ENCODE data around the gene ADAMTS15.

Gene ADAMTS15

GRCh38 chr11:130480186-130480585 lies 31.7 kb downstream of the ADAMTS15 start:
- H3K4me3 ChIP-seq (replicated peaks; ENCODE audit: low read depth, low read length), result no peak overlapping the region
- DNase-seq (ENCODE audit: extremely low read depth, insufficient read length), result no peak
- no peak for TF ChIP-seq CTCF (IDR thresholded peaks at IDR 0.05; ENCODE audit: insufficient read depth, low read length, poor library complexity, severe bottlenecking)

GRCh38 chr11:130480711-130481140 lies 32.3 kb downstream of the ADAMTS15 start:
- H3K36me3 ChIP-seq (ENCODE audit: control insufficient read depth, insufficient read depth, low read length), result no peaks in the 10 kb centered on the region
- no peak for DNase-seq (ENCODE audit: extremely low read depth, insufficient read length)
- no peak for TF ChIP-seq CTCF (IDR thresholded peaks at IDR 0.05; ENCODE audit: insufficient read depth, low read length, poor library complexity, severe bottlenecking)
- no peak overlapping the region for H3K4me3 ChIP-seq (replicated peaks; ENCODE audit: low read depth, low read length)
- H3K27me3 ChIP-seq (replicated peaks; ENCODE audit: control insufficient read depth, insufficient read depth, low read length), result peaks cover 3% of the 10 kb centered on the region; the same call in 1 of the 2 replicates

More at GRCh38 chr11:130480186-130480585, 31.7 kb downstream of the ADAMTS15 start:
- Histone ChIP-seq H3K27me3 (replicated peaks; ENCODE audit: control insufficient read depth, insufficient read depth, low read length) (peaks cover 3% of the 10 kb centered on the region; the same call in 1 of the 2 replicates), H3K36me3 (ENCODE audit: control insufficient read depth, insufficient read depth, low read length) (no peaks in the 10 kb centered on the region)

- no peak for DNase-seq (ENCODE audit: extremely low read depth, insufficient read length)
Observed at GRCh38 chr11:130483124-130483523, 34.7 kb downstream of the ADAMTS15 start.

GRCh38 chr11:130485983-130486382 lies 37.5 kb downstream of the ADAMTS15 start:
- H3K27me3 ChIP-seq (replicated peaks; ENCODE audit: control insufficient read depth, insufficient read depth, low read length), result no peaks in the 10 kb centered on the region; the same call in none of the 2 replicates
- no peak for DNase-seq (ENCODE audit: extremely low read depth, insufficient read length)
- TF ChIP-seq CTCF (IDR thresholded peaks at IDR 0.05; ENCODE audit: insufficient read depth, low read length, poor library complexity, severe bottlenecking), result no peak
- no peak overlapping the region for H3K4me3 ChIP-seq (replicated peaks; ENCODE audit: low read depth, low read length)
- H3K36me3 ChIP-seq (ENCODE audit: control insufficient read depth, insufficient read depth, low read length), result no peaks in the 10 kb centered on the region

More at GRCh38 chr11:130483124-130483523, 34.7 kb downstream of the ADAMTS15 start:
- Histone ChIP-seq H3K27me3 (replicated peaks; ENCODE audit: control insufficient read depth, insufficient read depth, low read length) (no peaks in the 10 kb centered on the region; the same call in none of the 2 replicates), H3K36me3 (ENCODE audit: control insufficient read depth, insufficient read depth, low read length) (no peaks in the 10 kb centered on the region), H3K4me3 (replicated peaks; ENCODE audit: low read depth, low read length) (no peak overlapping the region)
- TF ChIP-seq CTCF (IDR thresholded peaks at IDR 0.05; ENCODE audit: insufficient read depth, low read length, poor library complexity, severe bottlenecking), result no peak

GRCh38 chr11:130486391-130486836 lies 38.0 kb downstream of the ADAMTS15 start:
- TF ChIP-seq CTCF (IDR thresholded peaks at IDR 0.05; ENCODE audit: insufficient read depth, low read length, poor library complexity, severe bottlenecking), result no peak
- Histone ChIP-seq H3K27me3 (replicated peaks; ENCODE audit: control insufficient read depth, insufficient read depth, low read length) (no peaks in the 10 kb centered on the region; the same call in none of the 2 replicates), H3K4me3 (replicated peaks; ENCODE audit: low read depth, low read length) (no peak overlapping the region), H3K36me3 (ENCODE audit: control insufficient read depth, insufficient read depth, low read length) (no peaks in the 10 kb centered on the region)
- DNase-seq (ENCODE audit: extremely low read depth, insufficient read length), result no peak
